Renal cortical epithelial cell (primary cell): ENCODE results near the gene TRPM3. TPM values are rescaled to one million over a fixed set of nuclear protein-coding genes. Genes with fewer than 3 reads are reported as not detected.

ENCODE experiments used
- DNase-seq: peaks from one replicate; pipeline ENCODE4 v3.0.0-alpha.2; 2011; ENCODE audit warnings: low read depth
- total RNA-seq: library from RNA; depleted of rRNA; stranded (reverse); fragments of >200 nt; gene quantifications from 2 replicates; pipeline ENCODE4 v1.2.3, GENCODE V29; 2014

Gene TRPM3
- total RNA-seq, 1 donor from 2014 or later: 2.9 TPM

- no peak for DNase-seq
Measured at GRCh38 chr9:70948744-70949143, 172.7 kb downstream of the TRPM3 start.

DNA sequence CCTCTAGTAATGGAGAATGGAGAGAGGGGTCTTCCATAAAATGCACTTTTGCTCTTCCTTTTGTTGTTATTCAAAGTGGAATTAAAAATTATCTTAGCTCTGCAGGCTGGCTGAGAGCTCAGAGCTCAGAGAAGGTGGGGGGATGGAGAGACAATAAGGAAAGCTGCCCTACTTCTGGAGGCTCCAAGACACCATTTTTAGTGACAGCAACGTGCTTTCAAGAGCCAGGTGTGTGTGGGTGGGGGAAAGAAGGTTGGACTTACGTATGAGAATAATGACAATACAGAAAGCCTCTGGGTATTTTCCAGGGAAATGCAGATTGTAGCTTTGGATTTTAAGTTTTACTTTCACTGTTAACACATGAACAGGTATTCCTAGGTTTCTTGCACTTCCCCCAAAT, 173.9 kb downstream of the TRPM3 start:
- no peak for DNase-seq

DNA sequence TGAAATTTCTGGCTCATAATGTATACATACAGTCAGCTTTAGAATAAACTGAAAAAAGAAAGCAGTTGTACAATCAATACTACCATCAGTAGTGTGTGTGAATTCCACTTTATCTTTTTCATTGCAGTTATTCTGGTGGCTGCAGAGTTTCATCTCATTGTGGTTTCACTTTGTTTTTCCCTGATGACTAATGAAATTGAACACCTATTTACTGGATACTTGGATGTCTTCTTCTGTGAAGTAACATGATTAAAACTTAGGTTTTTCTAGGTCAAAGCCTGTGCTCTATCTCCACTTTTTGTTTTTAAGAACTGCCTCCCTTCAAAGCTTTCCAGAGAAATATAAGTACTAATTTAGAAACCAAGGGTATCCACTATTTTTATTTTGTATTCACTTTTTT, 174.3 kb downstream of the TRPM3 start:
- peak; percentile 54 for DNase-seq

- peak; percentile 43 for DNase-seq
Measured at GRCh38 chr9:70945301-70945700, 176.1 kb downstream of the TRPM3 start.

- no peak for DNase-seq
Measured at GRCh38 chr9:70941191-70941590, 180.2 kb downstream of the TRPM3 start.

DNA sequence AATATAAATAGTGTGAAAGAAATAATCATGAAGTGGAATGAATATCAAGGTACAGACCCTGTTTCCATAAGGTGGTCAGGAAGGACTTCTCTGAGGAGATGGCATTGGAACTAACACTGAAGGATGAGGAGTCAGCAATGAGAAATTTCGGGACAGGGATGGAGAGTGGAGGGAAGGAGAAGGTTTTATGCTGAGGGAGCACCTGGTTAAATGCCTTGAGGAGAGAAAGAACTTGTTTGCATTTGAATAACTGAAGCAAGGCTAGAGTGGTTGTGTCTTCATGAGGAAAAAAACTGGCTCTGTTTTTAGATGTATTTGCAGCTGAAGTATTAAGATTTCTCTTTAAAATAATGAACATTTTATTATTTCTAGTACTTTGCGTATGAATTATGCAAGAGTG, 180.8 kb downstream of the TRPM3 start:
- DNase-seq: no peak

GRCh38 chr9:70936536-70936935, 184.9 kb downstream of the TRPM3 start:
- DNase-seq: no peak

DNA sequence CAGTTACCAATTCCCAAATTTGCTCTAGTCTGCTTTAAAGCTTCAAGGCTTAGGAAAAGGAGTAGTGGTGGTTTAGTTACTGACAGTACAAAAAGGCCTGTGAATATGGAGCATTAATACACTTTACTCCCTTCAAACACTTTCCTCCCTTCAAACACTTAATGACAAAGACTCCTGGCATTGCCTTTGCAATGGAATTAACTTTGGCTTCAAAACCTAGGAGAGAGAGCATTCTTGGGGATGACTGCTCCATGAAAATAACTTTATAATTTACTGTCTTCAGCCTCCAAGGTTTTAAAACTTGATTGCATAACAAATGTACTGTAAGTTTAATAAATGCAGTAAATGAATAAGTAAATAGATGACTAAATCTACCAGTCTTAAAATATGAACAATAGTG, 185.6 kb downstream of the TRPM3 start:
- no peak for DNase-seq

- peak; percentile 13 for DNase-seq
Measured at GRCh38 chr9:70934642-70935041, 186.8 kb downstream of the TRPM3 start.

GRCh38 chr9:70933321-70933720, 188.1 kb downstream of the TRPM3 start:
- no peak for DNase-seq

- DNase-seq: no peak
Measured at GRCh38 chr9:70932097-70932496, 189.3 kb downstream of the TRPM3 start.

DNA sequence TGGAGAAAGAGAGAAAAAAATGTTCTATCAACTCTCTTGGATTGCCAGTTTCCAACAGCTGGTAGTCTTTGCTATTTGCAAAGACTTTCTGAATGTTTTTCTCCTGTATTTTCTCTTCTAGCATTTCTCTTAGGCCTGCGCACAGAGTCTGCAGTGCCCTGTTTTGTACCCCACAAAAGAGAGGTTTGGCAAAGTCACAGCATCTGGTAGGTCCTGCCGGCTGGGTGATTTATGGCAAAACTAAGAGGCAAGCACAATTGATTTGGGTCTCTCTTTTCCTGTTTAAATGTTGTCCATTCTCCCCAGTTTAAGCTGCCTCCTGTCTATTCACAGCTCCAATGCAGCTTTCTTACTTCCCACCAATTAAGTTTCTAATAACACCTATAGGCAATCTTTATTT, 193.9 kb downstream of the TRPM3 start:
- DNase-seq: no peak

DNA sequence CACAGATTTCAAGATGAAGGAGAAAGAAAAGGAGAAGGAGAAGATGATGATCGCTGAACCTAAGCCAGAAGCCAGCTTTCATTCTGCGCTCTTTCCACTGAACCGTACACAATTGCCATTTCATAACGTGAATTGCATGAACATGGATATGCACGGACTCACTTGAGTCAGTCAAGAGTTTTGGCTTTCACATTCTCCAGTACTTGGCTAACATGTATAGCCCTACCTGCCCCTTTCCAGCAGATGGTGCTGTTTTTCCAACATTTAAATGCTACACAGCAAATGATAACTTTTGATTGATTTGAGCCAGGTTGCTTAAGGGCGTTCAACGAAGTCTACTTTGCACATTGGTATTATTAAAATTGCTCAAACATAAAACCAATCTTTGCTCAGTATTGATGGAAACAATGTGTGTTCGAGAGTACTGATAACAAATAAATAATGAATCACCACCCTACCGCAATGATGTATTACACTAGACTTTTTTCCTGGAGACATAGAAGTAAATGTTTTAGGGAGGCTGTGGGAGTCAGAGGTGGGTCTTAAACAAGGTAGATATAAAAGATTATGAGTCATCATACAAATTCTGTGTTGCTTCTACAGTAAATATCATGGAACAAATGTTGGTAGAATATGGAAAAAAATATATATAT, 196.4 kb downstream of the TRPM3 start:
- peak; percentile 79 for DNase-seq

- peak; percentile 47 for DNase-seq
Measured at GRCh38 chr9:70924380-70924779, 197.0 kb downstream of the TRPM3 start.

GRCh38 chr9:70923961-70924360, 197.5 kb downstream of the TRPM3 start:
- no peak for DNase-seq

- DNase-seq: peak; percentile 58
Measured at GRCh38 chr9:70921136-70921535, 200.3 kb downstream of the TRPM3 start.

DNA sequence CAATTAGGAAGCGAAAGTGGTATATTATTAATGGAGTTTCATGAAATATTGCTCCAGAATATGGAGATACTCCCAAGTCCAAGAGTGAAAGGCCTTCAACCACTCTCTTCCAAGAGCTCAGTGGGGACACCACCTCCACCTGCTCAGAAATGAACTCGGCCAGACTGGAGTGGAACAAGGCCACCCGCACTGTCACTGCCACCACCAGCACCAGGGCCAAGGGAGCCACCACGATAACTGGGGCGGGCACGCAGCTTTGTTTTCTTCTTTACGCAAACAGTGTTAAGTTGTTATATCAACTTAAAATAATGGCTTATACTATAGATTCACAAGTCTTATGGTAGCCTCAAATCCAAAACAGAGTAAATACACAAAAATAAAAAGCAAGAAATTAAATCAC, 204.1 kb downstream of the TRPM3 start:
- DNase-seq: no peak

GRCh38 chr9:70911791-70912190, 209.6 kb downstream of the TRPM3 start:
- DNase-seq: no peak

- no peak for DNase-seq
Measured at GRCh38 chr9:70910598-70910997, 210.8 kb downstream of the TRPM3 start.

- peak; percentile 100 for DNase-seq
Measured at GRCh38 chr9:70902692-70903131, 218.7 kb downstream of the TRPM3 start.

DNA sequence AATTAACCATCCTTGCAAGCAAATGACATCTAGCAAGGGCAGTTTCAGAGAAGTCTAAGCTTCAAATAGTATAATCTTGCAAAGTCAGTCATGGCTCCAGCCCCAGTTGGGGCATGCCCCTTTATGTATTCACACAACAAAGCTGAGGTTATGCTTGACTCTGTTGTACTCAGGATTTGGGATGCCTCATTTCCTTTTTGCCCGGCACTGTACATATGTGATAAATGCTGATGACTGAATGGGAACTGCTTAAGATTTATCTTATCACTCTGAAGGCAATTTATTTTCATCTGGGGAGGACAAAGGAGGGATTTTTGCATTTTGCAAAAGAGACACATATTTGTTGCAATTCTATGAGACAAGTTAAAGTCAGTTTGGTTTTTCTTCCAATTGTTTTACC, 219.2 kb downstream of the TRPM3 start:
- DNase-seq: no peak

DNA sequence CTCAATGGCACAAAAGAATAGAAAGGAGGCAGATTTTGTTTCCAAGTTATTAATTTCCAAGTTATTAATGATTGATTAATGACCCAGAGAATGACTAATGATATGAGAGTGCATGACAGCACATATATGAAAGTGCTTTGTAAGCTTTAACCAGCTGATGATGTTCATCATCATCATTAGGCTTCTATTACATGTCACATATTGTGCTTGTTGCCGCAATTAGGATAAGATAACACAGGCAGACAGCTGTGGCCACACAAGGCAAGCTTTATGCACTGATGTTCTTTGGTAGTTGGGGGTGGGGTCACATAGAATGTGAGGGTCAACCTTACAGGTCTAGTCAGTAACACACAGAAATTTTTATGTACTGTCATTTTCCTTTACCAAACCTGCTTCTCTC, 219.7 kb downstream of the TRPM3 start:
- DNase-seq: peak; percentile 32

GRCh38 chr9:70901013-70901412, 220.4 kb downstream of the TRPM3 start:
- DNase-seq: peak; percentile 62

- DNase-seq: no peak
Measured at GRCh38 chr9:70893580-70894122, 227.8 kb downstream of the TRPM3 start.
